Measurements from ENCODE around the gene KRT6C. TPM values are rescaled to one million over a fixed set of nuclear protein-coding genes. Genes with fewer than 3 reads are reported as not detected.

Gene KRT6C
- total RNA-seq, 2 experiments from 2014 or later = not detected

DNA sequence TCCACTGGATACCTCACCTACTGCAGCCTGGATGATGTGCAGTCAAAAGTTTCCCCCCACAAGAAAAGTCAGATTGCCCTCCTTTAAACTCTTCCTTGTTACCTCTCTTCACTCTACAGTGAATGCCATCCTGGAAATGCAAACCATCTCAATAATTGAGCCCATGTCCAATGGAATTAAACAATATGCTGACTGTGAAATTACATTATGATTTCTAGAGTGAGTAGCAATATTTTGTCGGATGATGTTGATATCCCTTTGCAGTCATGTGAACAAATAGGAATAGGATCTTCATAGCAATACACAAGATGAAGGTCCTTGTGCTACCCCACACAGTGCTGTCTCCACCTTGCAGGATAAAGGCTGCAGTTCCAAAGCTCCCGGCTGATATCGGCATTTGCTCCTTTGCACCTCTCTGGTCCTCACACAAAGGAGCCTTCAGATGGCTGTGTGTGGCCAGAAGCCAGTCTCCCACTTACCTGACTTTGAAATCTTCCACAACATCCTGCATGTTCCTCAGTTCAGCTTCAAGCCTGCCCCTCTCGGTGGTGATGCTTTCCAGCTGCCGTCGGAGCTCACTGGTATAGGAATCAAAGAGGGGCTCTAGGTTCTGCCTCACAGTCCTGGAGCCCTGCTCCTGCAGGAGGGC lies 40.9 kb downstream of the KRT6C start:
- Mint-ChIP-seq H3K36me3 (ENCODE audit: low read depth) (no peaks in the 10 kb centered on the region), H3K27me3 (peaks cover 5% of the 10 kb centered on the region), H3K4me3 (no peak overlapping the region), H3K27ac (no peak overlapping the region), H3K9me3 (no peaks in the 10 kb centered on the region), H3K4me1 (ENCODE audit: low read depth) (no peaks in the 10 kb centered on the region)
- ATAC-seq = no peak
- intact Hi-C loops (cut with micrococcal nuclease) = no loop called here
- POLR2A ChIA-PET = no interaction called here
- TF ChIP-seq, protein P1, sequence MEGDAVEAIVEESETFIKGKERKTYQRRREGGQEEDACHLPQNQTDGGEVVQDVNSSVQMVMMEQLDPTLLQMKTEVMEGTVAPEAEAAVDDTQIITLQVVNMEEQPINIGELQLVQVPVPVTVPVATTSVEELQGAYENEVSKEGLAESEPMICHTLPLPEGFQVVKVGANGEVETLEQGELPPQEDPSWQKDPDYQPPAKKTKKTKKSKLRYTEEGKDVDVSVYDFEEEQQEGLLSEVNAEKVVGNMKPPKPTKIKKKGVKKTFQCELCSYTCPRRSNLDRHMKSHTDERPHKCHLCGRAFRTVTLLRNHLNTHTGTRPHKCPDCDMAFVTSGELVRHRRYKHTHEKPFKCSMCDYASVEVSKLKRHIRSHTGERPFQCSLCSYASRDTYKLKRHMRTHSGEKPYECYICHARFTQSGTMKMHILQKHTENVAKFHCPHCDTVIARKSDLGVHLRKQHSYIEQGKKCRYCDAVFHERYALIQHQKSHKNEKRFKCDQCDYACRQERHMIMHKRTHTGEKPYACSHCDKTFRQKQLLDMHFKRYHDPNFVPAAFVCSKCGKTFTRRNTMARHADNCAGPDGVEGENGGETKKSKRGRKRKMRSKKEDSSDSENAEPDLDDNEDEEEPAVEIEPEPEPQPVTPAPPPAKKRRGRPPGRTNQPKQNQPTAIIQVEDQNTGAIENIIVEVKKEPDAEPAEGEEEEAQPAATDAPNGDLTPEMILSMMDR (IDR thresholded peaks at IDR 0.05) = no peak
- CTCF ChIA-PET = no interaction called here
- DNase-seq = no peak

DNA sequence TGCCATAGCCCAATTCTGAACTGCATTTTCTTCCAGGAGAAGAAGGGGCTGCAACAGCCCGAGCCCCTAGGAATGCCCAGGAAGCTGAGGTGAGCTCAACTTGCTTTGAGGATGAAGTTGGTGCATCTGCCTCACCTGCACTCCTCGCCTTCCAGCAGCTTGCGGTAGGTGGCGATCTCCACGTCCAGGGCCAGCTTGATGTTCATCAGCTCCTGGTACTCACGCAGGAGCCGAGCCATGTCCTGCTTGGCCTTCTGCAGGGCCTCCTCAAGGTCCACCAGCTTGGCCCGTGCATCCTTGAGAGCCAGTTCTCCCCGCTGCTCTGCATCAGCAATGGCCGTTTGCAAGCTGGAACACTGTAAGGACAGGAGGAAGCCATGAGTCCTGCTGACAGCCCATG lies 45.5 kb downstream of the KRT6C start:
- Mint-ChIP-seq H3K4me1 (ENCODE audit: low read depth) (no peaks in the 10 kb centered on the region), H3K9me3 (no peaks in the 10 kb centered on the region), H3K4me3 (no peak overlapping the region), H3K36me3 (ENCODE audit: low read depth) (no peaks in the 10 kb centered on the region), H3K27ac (no peak overlapping the region), H3K27me3 (peaks cover 5% of the 10 kb centered on the region)
- ChIA-PET CTCF (interaction anchor here (0.9 to 1.3 kb wide), 2 partner anchors 48 to 55 kb away, joined by 3 read pairs; no protein-coding TSS in a partner anchor), POLR2A (no interaction called here)
- TF ChIP-seq, protein P1 (IDR thresholded peaks at IDR 0.05) = no peak
- ATAC-seq (no peak), DNase-seq (no peak)
- intact Hi-C loops (cut with micrococcal nuclease) = no loop called here

DNA sequence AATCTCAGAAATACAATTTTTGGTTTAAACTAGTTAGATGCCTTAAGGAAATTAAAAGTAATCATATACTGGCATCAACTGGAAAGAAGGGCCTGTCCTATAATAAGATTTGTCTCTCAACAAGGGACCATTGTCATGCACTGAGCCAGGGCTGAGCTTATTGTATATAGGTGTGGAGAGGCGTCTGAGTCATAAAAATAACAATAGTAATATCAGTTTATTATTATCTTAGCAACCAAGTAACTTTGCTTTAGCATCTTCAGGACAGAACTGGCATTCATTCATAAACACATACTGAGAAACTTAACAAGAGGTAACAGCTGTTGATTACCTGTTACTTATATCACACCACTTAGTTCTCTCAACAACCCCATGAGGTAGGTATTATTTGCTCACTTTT lies 46.5 kb downstream of the KRT6C start:
- no peak for ATAC-seq
- TF ChIP-seq, protein P1 (IDR thresholded peaks at IDR 0.05) = no peak
- no peak overlapping the region for H3K4me3 Mint-ChIP-seq
- peaks cover 7% of the 10 kb centered on the region for H3K27me3 Mint-ChIP-seq
- CTCF ChIA-PET = interaction anchor here (0.9 kb wide), 2 partner anchors 31 to 54 kb away, joined by 3 read pairs; no protein-coding TSS in a partner anchor
- no peak overlapping the region for H3K27ac Mint-ChIP-seq
- no peaks in the 10 kb centered on the region for H3K9me3 Mint-ChIP-seq
- no peak for DNase-seq
- intact Hi-C loops (cut with micrococcal nuclease) = no loop called here
- no peaks in the 10 kb centered on the region for H3K4me1 Mint-ChIP-seq (ENCODE audit: low read depth)
- no peaks in the 10 kb centered on the region for H3K36me3 Mint-ChIP-seq (ENCODE audit: low read depth)
- POLR2A ChIA-PET = no interaction called here

DNA sequence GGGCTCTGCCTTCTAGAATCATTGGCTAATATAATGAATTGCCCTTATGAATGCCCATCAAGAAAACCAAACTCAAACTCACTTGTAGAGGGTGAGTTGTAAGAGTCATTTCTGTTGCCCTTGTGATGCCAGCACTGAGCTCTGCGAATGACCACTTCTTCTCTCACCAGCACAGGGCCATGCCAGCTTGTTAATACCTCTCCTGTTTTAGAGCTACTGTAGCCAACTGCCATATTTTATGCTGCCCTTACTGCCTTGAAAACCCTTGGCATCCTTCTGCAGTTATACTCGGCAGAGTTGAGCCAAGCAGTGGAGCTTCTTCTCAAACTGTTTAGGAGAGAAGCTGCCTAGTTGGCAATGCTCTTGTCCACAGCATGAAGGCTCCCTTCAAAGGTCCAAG lies 47.6 kb downstream of the KRT6C start:
- no peak overlapping the region for H3K27ac Mint-ChIP-seq
- H3K9me3 Mint-ChIP-seq = no peaks in the 10 kb centered on the region
- no peaks in the 10 kb centered on the region for H3K36me3 Mint-ChIP-seq (ENCODE audit: low read depth)
- ChIA-PET POLR2A (no interaction called here), CTCF (no interaction called here)
- ATAC-seq = no peak
- H3K4me1 Mint-ChIP-seq (ENCODE audit: low read depth) = no peaks in the 10 kb centered on the region
- intact Hi-C loops (cut with micrococcal nuclease) = no loop called here
- no peak for DNase-seq
- TF ChIP-seq, protein P1 (IDR thresholded peaks at IDR 0.05) = no peak
- H3K27me3 Mint-ChIP-seq = peaks cover 5% of the 10 kb centered on the region
- H3K4me3 Mint-ChIP-seq = no peak overlapping the region

DNA sequence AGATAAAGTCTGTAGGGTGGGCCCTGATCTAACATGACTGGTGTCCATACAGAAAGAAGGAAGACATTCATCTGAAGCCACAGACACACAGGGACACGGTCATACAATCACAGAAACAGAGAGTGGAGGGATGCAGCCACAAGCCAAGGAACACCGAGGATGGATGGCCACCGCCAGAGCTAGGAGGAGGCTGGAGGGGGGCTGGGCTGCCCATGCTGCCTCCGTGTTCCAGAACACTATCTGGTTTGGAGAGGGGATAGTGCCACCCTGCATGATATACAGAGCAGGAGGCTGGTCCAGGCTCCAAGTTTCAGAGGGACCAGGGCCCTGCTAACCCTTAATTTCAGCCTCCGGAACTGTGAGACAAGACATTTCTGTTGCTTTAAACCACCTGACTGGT lies 48.1 kb downstream of the KRT6C start:
- intact Hi-C loops (cut with micrococcal nuclease) = no loop called here
- no peak for DNase-seq
- ATAC-seq = no peak
- Mint-ChIP-seq H3K36me3 (ENCODE audit: low read depth) (no peaks in the 10 kb centered on the region), H3K27ac (no peak overlapping the region), H3K27me3 (peaks cover 5% of the 10 kb centered on the region), H3K4me1 (ENCODE audit: low read depth) (no peaks in the 10 kb centered on the region), H3K9me3 (no peaks in the 10 kb centered on the region), H3K4me3 (no peak overlapping the region)
- TF ChIP-seq, protein P1 (IDR thresholded peaks at IDR 0.05) = no peak
- CTCF ChIA-PET = no interaction called here
- POLR2A ChIA-PET = no interaction called here
